ENCODE measurements around the gene C2orf49. TPM values are rescaled to one million over a fixed set of nuclear protein-coding genes. Genes with fewer than 3 reads are reported as not detected.

Gene C2orf49
- total RNA-seq, 1 experiment from 2014 or later: 11.6 TPM

DNA sequence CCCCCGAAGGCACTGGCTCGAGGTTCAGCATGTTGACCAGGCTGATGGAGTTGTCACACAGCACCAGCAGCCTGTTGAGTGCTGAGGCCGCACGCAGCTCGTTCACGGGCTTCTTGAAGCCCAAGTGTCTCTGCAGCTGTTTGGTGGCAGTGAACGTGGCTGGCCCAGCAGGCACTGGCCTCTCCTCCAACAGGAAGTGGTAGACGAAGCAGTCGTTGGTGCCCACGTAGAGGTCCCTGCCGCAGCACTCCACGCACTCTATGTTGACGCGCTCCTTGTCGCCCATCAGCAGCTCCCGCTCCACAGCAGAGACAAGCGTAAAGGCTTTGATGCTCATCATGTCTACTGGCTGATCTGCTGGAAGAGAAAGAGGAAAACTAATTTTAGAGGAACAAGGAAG lies 29.4 kb upstream of the C2orf49 start:
- ChIA-PET CTCF (no interaction called here), POLR2A (ENCODE audit: unreplicated experiment) (no interaction called here)
- intact Hi-C loops (cut with micrococcal nuclease): no loop called here
- no peaks in the 10 kb centered on the region for H3K36me3 ChIP-seq (ENCODE audit: low read depth, low read length)
- H3K9me3 ChIP-seq (ENCODE audit: low read length): no peaks in the 10 kb centered on the region
- no peak overlapping the region for H3K4me3 ChIP-seq (ENCODE audit: low read length)
- H3K9me2 ChIP-seq (replicated peaks; ENCODE audit: low read length): no peaks in the 10 kb centered on the region
- no peaks in the 10 kb centered on the region for H3F3A ChIP-seq (ENCODE audit: low read length, unreplicated experiment)
- peaks cover 4% of the 10 kb centered on the region; the same call in 1 of the 2 replicates for H3K4me1 ChIP-seq (ENCODE audit: insufficient read depth, low read length)
- BruUV-seq (replicated peaks): no TSS peak
- DNase-seq: no peak
- H4K20me1 ChIP-seq (ENCODE audit: low read length): peaks cover 6% of the 10 kb centered on the region; the same call in 1 of the 2 replicates
- H3K27me3 ChIP-seq (ENCODE audit: low read length): no peaks in the 10 kb centered on the region
- no peak overlapping the region for H3K4me2 ChIP-seq (ENCODE audit: low read length)
- H2AFZ ChIP-seq (ENCODE audit: low read length): no peak overlapping the region
- peaks cover 49% of the 10 kb centered on the region for H3K79me2 ChIP-seq (ENCODE audit: low read length)
- no peak for TF ChIP-seq CTCF (conservative IDR thresholded peaks at IDR 0.05; ENCODE audit: low read depth, low read length)
- no peak for TF ChIP-seq EZH2phosphoT487 (IDR thresholded peaks at IDR 0.05; ENCODE audit: borderline replicate concordance, low read length)
- TF ChIP-seq EZH2 (IDR thresholded peaks at IDR 0.05; ENCODE audit: low read length, unreplicated experiment): no peak
- H3K9ac ChIP-seq (ENCODE audit: low read length): no peak overlapping the region
- no peak overlapping the region for H3K27ac ChIP-seq (ENCODE audit: low read length)
- no peak for ATAC-seq

DNA sequence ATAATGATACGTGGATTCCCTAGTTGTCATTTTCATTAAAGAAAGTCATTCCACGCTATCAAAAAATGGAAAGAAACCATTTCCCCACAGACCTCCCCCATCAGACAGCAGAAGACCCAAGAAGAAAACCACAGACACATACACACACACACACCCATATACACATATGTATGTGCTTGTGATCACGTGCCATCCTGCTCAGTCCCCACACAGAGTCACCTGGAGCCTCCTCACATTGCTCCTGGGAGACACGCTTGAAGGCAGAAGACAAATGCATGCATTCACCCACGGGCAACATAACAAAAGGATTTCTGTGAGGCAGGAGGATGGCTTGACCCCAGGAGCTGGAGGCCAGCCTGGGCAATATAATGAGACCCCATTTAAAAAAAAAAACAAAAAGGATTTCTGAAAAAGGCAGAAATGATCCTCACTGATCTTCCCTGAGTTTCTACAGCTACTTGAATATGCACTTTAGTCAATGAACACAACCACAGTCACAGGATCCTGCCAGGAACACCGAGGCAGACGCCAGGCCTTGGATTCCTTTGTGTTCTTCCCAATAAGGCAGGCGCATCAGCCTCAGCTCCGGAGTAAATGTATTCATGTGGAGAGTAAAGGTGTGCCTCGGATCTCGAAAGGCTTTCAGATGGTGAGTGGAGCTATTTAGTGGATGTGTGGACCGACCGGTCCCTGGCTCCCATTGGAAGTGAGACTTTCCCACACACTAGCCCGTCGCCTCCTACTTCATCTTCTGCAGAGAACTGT lies 28.8 kb upstream of the C2orf49 start:
- peaks cover 51% of the 10 kb centered on the region for H3K79me2 ChIP-seq (ENCODE audit: low read length)
- no peak overlapping the region for H3K4me3 ChIP-seq (ENCODE audit: low read length)
- ATAC-seq: no peak
- POLR2A ChIA-PET (ENCODE audit: unreplicated experiment): no interaction called here
- H2AFZ ChIP-seq (ENCODE audit: low read length): no peak overlapping the region
- BruUV-seq (replicated peaks): no TSS peak
- DNase-seq: no peak
- no peaks in the 10 kb centered on the region for H3F3A ChIP-seq (ENCODE audit: low read length, unreplicated experiment)
- no peaks in the 10 kb centered on the region for H3K27me3 ChIP-seq (ENCODE audit: low read length)
- no peaks in the 10 kb centered on the region for H3K36me3 ChIP-seq (ENCODE audit: low read depth, low read length)
- H3K9ac ChIP-seq (ENCODE audit: low read length): no peak overlapping the region
- no peak overlapping the region for H3K4me2 ChIP-seq (ENCODE audit: low read length)
- no peaks in the 10 kb centered on the region for H3K9me2 ChIP-seq (replicated peaks; ENCODE audit: low read length)
- H4K20me1 ChIP-seq (ENCODE audit: low read length): no peaks in the 10 kb centered on the region; the same call in 1 of the 2 replicates
- H3K9me3 ChIP-seq (ENCODE audit: low read length): no peaks in the 10 kb centered on the region
- H3K27ac ChIP-seq (ENCODE audit: low read length): no peak overlapping the region
- TF ChIP-seq EZH2phosphoT487 (IDR thresholded peaks at IDR 0.05; ENCODE audit: borderline replicate concordance, low read length) (no peak), CTCF (conservative IDR thresholded peaks at IDR 0.05; ENCODE audit: low read depth, low read length) (no peak), EZH2 (IDR thresholded peaks at IDR 0.05; ENCODE audit: low read length, unreplicated experiment) (no peak)
- CTCF ChIA-PET: no interaction called here
- peaks cover 4% of the 10 kb centered on the region; the same call in 1 of the 2 replicates for H3K4me1 ChIP-seq (ENCODE audit: insufficient read depth, low read length)
- intact Hi-C loops (cut with micrococcal nuclease): no loop called here

GRCh38 chr2:105309147-105309545 lies 28.2 kb upstream of the C2orf49 start:
- ATAC-seq (no peak), DNase-seq (no peak)
- CTCF ChIA-PET: no interaction called here
- Histone ChIP-seq H3K9me2 (replicated peaks; ENCODE audit: low read length) (no peaks in the 10 kb centered on the region), H2AFZ (ENCODE audit: low read length) (no peak overlapping the region), H3K27me3 (ENCODE audit: low read length) (no peaks in the 10 kb centered on the region), H3K4me3 (ENCODE audit: low read length) (no peak overlapping the region), H3K36me3 (ENCODE audit: low read depth, low read length) (no peaks in the 10 kb centered on the region), H3K4me1 (ENCODE audit: insufficient read depth, low read length) (peaks cover 4% of the 10 kb centered on the region; the same call in 1 of the 2 replicates), H4K20me1 (ENCODE audit: low read length) (no peaks in the 10 kb centered on the region; the same call in 1 of the 2 replicates), H3K4me2 (ENCODE audit: low read length) (no peak overlapping the region), H3F3A (ENCODE audit: low read length, unreplicated experiment) (no peaks in the 10 kb centered on the region), H3K27ac (ENCODE audit: low read length) (no peak overlapping the region), H3K9me3 (ENCODE audit: low read length) (no peaks in the 10 kb centered on the region), H3K9ac (ENCODE audit: low read length) (no peak overlapping the region), H3K79me2 (ENCODE audit: low read length) (peaks cover 52% of the 10 kb centered on the region)
- POLR2A ChIA-PET (ENCODE audit: unreplicated experiment): no interaction called here
- intact Hi-C loops (cut with micrococcal nuclease): no loop called here
- no TSS peak for BruUV-seq (replicated peaks)
- TF ChIP-seq CTCF (conservative IDR thresholded peaks at IDR 0.05; ENCODE audit: low read depth, low read length) (no peak), EZH2phosphoT487 (IDR thresholded peaks at IDR 0.05; ENCODE audit: borderline replicate concordance, low read length) (no peak), EZH2 (IDR thresholded peaks at IDR 0.05; ENCODE audit: low read length, unreplicated experiment) (no peak)

Data from PC-3 (cell line).